Type B pancreatic cell (in vitro differentiated cells): ENCODE results near the gene PDZD11. TPM values are rescaled to one million over a fixed set of nuclear protein-coding genes. Genes with fewer than 3 reads are reported as not detected.
"Not testable (repeated sequence)": the region's sequence is repeated elsewhere in the genome, so short reads cannot be mapped to it uniquely, and the experiment has no call there.

Source experiments
- DNase-seq: peaks from one replicate; pipeline ENCODE4 v3.0.0; 2021; ENCODE audit warnings: mixed read lengths; ENCODE audit not compliant: unreplicated experiment; ENCODE audit errors: extremely low spot score
- H3K27ac Mint-ChIP-seq: 2 replicates; pipeline ENCODE4 v1.8.0; 2021; ENCODE audit warnings: mild to moderate bottlenecking, mixed read lengths
- H3K27me3 Mint-ChIP-seq: 2 replicates; pipeline ENCODE4 v1.8.0; 2021; ENCODE audit warnings: mixed read lengths
- H3K36me3 Mint-ChIP-seq: 2 replicates; pipeline ENCODE4 v1.8.0; 2021; ENCODE audit warnings: mixed read lengths
- H3K4me1 Mint-ChIP-seq: one replicate; pipeline ENCODE4 v1.8.0; 2021; ENCODE audit warnings: mixed read lengths; ENCODE audit not compliant: unreplicated experiment
- H3K4me3 Mint-ChIP-seq: 2 replicates; pipeline ENCODE4 v1.8.0; 2021; ENCODE audit warnings: mild to moderate bottlenecking, mixed read lengths
- H3K9me3 Mint-ChIP-seq: 2 replicates; pipeline ENCODE4 v1.8.0; 2021; ENCODE audit warnings: mixed read lengths
- total RNA-seq: library from RNA; stranded (reverse); gene quantifications from 2 replicates; pipeline ENCODE4 v1.2.1, GENCODE V29; 2021; ENCODE audit warnings: low replicate concordance
- TF ChIP-seq, protein P1 (sequence below): fragments of 200-600 bp; sonication (generic); conservative IDR thresholded peaks from 2 replicates; pipeline ENCODE4 v1.5.0; 2021; ENCODE audit warnings: antibody characterized with exemption, mild to moderate bottlenecking

PDZD11 gene
- total RNA-seq, 1 donor from 2014 or later, result 44.0 TPM

DNA sequence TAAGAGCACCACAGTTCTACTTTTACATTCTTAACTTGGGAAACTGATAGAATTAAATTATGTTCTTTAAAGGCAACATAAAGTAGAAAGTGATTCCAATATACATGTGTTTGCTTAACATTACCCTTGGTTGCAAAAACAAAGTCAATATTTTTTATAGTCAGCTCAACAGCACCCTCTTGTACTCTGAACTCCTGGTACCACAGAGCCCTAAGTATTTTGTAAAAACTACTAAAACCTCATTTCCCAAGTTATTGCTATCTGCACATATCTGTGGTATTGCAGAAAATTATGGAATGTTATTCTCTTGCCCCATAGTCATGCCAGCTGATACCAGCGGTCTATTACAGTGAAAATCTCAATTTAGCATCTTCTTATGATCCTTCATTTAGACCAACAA, 3.1 kb upstream of the PDZD11 start:
- H3K9me3 Mint-ChIP-seq, result no peaks in the 10 kb centered on the region
- no peaks in the 10 kb centered on the region for H3K4me1 Mint-ChIP-seq
- H3K36me3 Mint-ChIP-seq, result no peaks in the 10 kb centered on the region
- DNase-seq, result no peak
- no peaks in the 10 kb centered on the region for H3K27me3 Mint-ChIP-seq
- peak overlapping the region; percentile 38 for H3K4me3 Mint-ChIP-seq
- TF ChIP-seq, protein P1, sequence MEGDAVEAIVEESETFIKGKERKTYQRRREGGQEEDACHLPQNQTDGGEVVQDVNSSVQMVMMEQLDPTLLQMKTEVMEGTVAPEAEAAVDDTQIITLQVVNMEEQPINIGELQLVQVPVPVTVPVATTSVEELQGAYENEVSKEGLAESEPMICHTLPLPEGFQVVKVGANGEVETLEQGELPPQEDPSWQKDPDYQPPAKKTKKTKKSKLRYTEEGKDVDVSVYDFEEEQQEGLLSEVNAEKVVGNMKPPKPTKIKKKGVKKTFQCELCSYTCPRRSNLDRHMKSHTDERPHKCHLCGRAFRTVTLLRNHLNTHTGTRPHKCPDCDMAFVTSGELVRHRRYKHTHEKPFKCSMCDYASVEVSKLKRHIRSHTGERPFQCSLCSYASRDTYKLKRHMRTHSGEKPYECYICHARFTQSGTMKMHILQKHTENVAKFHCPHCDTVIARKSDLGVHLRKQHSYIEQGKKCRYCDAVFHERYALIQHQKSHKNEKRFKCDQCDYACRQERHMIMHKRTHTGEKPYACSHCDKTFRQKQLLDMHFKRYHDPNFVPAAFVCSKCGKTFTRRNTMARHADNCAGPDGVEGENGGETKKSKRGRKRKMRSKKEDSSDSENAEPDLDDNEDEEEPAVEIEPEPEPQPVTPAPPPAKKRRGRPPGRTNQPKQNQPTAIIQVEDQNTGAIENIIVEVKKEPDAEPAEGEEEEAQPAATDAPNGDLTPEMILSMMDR, result no peak
- no peak overlapping the region for H3K27ac Mint-ChIP-seq

DNA sequence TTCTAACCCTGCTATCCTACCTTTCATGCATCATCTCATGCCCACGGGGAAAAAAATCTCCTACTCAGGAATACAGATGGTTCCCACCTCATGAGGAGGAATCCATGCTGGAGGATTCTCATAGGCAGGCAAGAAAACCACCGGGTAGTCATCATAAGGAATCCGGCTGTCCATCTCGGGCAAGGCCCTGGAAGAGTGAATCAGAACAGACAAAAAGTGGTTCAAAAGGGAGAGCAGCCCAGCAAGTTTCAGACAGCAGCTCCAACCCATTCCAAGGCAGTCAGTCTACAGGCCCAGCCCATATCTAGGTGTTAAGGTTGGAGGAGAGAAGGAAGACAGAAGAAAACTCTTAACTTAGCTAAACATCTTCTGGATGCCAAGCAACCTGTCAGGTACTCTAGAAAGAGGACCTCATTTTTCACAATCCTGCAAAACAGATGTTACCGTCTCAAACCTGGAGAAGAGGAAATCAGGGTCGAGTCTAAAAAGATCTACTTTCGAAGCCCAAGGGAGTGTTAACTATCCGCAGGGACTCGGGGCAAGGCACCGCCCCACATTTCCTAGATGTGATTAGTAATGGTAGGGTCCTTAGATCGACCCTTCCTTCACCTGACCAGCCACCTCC, 447 bp downstream of the PDZD11 start:
- H3K36me3 Mint-ChIP-seq, result peaks cover 3% of the 10 kb centered on the region
- H3K4me1 Mint-ChIP-seq, result no peaks in the 10 kb centered on the region
- peak overlapping the region; percentile 72 for H3K27ac Mint-ChIP-seq
- H3K4me3 Mint-ChIP-seq, result peak overlapping the region; percentile 93
- H3K9me3 Mint-ChIP-seq, result no peaks in the 10 kb centered on the region
- H3K27me3 Mint-ChIP-seq, result no peaks in the 10 kb centered on the region
- TF ChIP-seq, protein P1, result no peak
- no peak for DNase-seq

DNA sequence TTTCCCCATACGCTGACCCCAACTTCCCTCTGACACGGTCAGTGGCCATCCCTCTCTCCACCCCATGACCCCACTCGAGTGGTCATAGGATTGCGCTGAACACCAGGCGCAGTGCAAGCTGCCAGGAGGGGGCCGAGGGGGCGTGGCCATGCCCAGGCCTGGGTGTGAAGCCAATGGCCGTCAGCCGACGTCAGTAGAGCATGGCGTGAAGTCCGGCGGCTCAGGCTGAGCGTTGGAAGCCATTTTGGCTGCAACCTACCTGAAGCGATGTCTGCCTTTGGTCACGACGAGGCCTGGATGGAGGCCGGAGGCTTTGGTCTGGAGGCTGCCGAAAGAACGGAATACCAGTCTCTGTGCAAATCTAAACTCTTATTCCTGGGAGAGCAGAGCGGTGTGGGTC, 7.8 kb downstream of the PDZD11 start, which contains the start of gene RAB41:
Gene RAB41 (plus strand): TSS at position 222 of the 400 bp plus-strand sequence. CDS start 46 bp downstream, at position 268.
- peaks cover 3% of the 10 kb centered on the region for H3K36me3 Mint-ChIP-seq
- no peak within 1 kb of the TSS for H3K4me3 Mint-ChIP-seq
- DNase-seq, result peak; percentile 56
- no peak within 1 kb of the TSS for H3K27ac Mint-ChIP-seq
- TF ChIP-seq, protein P1, result no peak
- no peaks in the 10 kb centered on the region for H3K4me1 Mint-ChIP-seq
- H3K27me3 Mint-ChIP-seq, result no peaks in the 10 kb centered on the region
- no peaks in the 10 kb centered on the region for H3K9me3 Mint-ChIP-seq

DNA sequence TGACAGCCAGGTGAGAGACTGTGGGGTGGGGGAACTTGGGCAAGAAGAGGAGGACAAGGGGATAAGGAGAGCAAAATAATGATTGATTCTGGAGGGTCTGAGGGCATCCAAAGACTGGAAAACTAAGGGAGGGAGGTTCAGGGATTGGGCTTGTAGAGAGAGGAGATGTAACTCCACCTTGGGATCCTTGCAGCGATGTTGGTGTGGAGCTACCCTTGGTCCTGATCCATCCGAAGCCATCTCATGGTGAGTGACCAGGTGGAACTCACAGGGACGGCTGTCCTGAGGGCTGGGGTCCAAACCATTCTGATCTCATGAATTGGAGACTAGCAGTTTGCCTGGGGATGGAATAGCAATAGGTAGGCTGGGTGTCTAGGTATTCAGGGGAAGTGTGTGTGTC, 9.2 kb downstream of the PDZD11 start:
- H3K9me3 Mint-ChIP-seq, result no peaks in the 10 kb centered on the region
- H3K27ac Mint-ChIP-seq, result no peak overlapping the region
- no peaks in the 10 kb centered on the region for H3K36me3 Mint-ChIP-seq
- H3K27me3 Mint-ChIP-seq, result no peaks in the 10 kb centered on the region
- peak; percentile 18 for DNase-seq
- TF ChIP-seq, protein P1, result no peak
- no peaks in the 10 kb centered on the region for H3K4me1 Mint-ChIP-seq
- H3K4me3 Mint-ChIP-seq, result no peak overlapping the region

DNA sequence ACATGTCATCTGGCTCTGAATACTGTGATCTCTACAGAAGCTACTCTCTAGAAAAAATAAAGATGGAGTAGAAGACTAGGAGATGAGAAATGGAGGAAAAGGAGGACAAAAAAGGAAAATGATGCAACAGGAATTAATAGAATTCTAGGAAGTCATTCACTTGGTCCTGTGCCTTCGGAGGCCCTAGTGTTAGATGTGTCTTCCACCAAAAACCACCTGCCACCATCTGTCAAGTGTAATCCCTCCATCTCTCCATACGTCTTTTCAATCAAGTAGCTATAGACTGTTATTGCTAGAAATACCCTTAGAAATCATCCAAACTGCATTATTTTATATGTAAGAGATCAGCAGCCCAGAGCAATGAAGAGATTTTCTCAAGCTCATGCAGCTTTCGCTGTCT, 10.6 kb downstream of the PDZD11 start:
- TF ChIP-seq, protein P1, result no peak
- Mint-ChIP-seq H3K27me3 (no peaks in the 10 kb centered on the region), H3K36me3 (no peaks in the 10 kb centered on the region), H3K4me1 (no peaks in the 10 kb centered on the region), H3K4me3 (no peak overlapping the region), H3K27ac (no peak overlapping the region), H3K9me3 (no peaks in the 10 kb centered on the region)
- DNase-seq, result no peak

DNA sequence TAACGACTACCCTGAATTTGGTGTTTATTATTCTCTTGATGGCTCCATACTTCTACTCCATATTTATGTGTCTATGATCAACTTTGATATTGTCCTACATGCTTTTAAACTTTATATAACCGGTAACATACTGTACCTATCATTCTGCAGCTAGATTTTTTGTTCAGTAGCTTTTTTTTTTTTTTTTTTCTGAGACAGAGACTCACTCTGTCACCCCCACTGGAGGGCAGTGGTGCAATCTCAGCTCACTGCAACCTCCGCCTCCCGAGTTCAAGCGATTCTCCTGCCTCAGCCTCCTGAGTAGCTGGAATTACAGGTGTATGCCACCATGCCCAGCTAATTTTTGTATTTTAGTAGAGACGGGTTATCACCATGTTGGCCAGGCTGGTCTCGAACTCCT, 15.7 kb downstream of the PDZD11 start:
- DNase-seq, H3K27ac Mint-ChIP-seq, H3K4me1 Mint-ChIP-seq, H3K4me3 Mint-ChIP-seq, H3K9me3 Mint-ChIP-seq, H3K36me3 Mint-ChIP-seq, H3K27me3 Mint-ChIP-seq: not testable (repeated sequence)
